NCI-H748 (cell line): ENCODE measurements around the gene CCDC138.
A peak's percentile ranks its signal among the peaks of the same experiment; 100 is the strongest.

Experiments used
- DNase-seq: peaks from one replicate; lab custom pipeline; 2025; ENCODE audit not compliant: unreplicated experiment; lab: John Stamatoyannopoulos, UW

Gene CCDC138

GRCh38 chr2:108893277-108893676 is 106.7 kb downstream of the CCDC138 start:
- no peak for DNase-seq

GRCh38 chr2:108894766-108895165 is 108.2 kb downstream of the CCDC138 start:
- DNase-seq = no peak

GRCh38 chr2:108895188-108895587 is 108.6 kb downstream of the CCDC138 start:
- DNase-seq = no peak

GRCh38 chr2:108896741-108897140 is 110.2 kb downstream of the CCDC138 start:
- DNase-seq = no peak

GRCh38 chr2:108898315-108899082 is 111.9 kb downstream of the CCDC138 start:
- no peak for DNase-seq

- no peak for DNase-seq
Measured at GRCh38 chr2:108904680-108905079, 118.1 kb downstream of the CCDC138 start.

- DNase-seq = no peak
Measured at GRCh38 chr2:108905176-108905575, 118.6 kb downstream of the CCDC138 start.

- no peak for DNase-seq
Measured at GRCh38 chr2:108905906-108906305, 119.3 kb downstream of the CCDC138 start.

GRCh38 chr2:108906403-108907077 is 120.0 kb downstream of the CCDC138 start:
- no peak for DNase-seq

- peak; percentile 7 for DNase-seq
Measured at GRCh38 chr2:108907822-108908712, 121.5 kb downstream of the CCDC138 start.

GRCh38 chr2:108908713-108909070 is 122.1 kb downstream of the CCDC138 start:
- DNase-seq = no peak

GRCh38 chr2:108909275-108909823 is 122.8 kb downstream of the CCDC138 start:
- no peak for DNase-seq

GRCh38 chr2:108910011-108910431 is 123.5 kb downstream of the CCDC138 start:
- DNase-seq = no peak

- no peak for DNase-seq
Measured at GRCh38 chr2:108910541-108911396, 124.2 kb downstream of the CCDC138 start.

GRCh38 chr2:108911401-108911800 is 124.8 kb downstream of the CCDC138 start:
- DNase-seq = no peak

GRCh38 chr2:108911807-108912628 is 125.4 kb downstream of the CCDC138 start:
- DNase-seq = no peak

- DNase-seq = no peak
Measured at GRCh38 chr2:108912629-108912902, 126.0 kb downstream of the CCDC138 start.

GRCh38 chr2:108916122-108916795 is 129.7 kb downstream of the CCDC138 start:
- no peak for DNase-seq

GRCh38 chr2:108916796-108917421 is 130.3 kb downstream of the CCDC138 start:
- DNase-seq = no peak
